HFF-Myc (cell line): Measurements from ENCODE around the gene TAOK2.

Experiments used
- DNase-seq: peaks from one replicate; pipeline ENCODE4 v3.0.0-alpha.2; 2011; ENCODE audit warnings: low read depth; ENCODE audit errors: extremely low read depth
- H3K4me3 ChIP-seq: replicated peaks from 2 replicates; pipeline ENCODE4 v1.5.1; 2011; ENCODE audit warnings: low read depth, mild to moderate bottlenecking, control low read depth, low read length
- CTCF ChIP-seq: IDR thresholded peaks from 2 replicates; pipeline ENCODE4 v1.5.1; 2012; ENCODE audit warnings: mild to moderate bottlenecking, low read depth, low read length, control low read depth; ENCODE audit errors: missing control alignments

The TAOK2 gene

GRCh38 chr16:29971304-29971703 lies 2.4 kb upstream of the TAOK2 start:
- no peak for DNase-seq
- no peak overlapping the region for H3K4me3 ChIP-seq
- no peak for TF ChIP-seq CTCF

- TF ChIP-seq CTCF: no peak
- no peak for DNase-seq
- no peak overlapping the region for H3K4me3 ChIP-seq
These were observed 1.2 kb upstream of the TAOK2 start for GRCh38 chr16:29972500-29972899.

- DNase-seq: no peak
- no peak for TF ChIP-seq CTCF
- no peak overlapping the region for H3K4me3 ChIP-seq
These were observed 680 bp upstream of the TAOK2 start for GRCh38 chr16:29972992-29973383.

- DNase-seq: no peak
- no peak for TF ChIP-seq CTCF
- H3K4me3 ChIP-seq: peak overlapping the region; percentile 95
These were observed 844 bp downstream of the TAOK2 start for GRCh38 chr16:29974291-29975133.

- no peak for TF ChIP-seq CTCF
- no peak for DNase-seq
- peak overlapping the region; percentile 95 for H3K4me3 ChIP-seq
These were observed 1.5 kb downstream of the TAOK2 start for GRCh38 chr16:29975134-29975538.

GRCh38 chr16:29975811-29976511 lies 2.3 kb downstream of the TAOK2 start:
- peak overlapping the region; percentile 95 for H3K4me3 ChIP-seq
- no peak for DNase-seq
- no peak for TF ChIP-seq CTCF
